ENCODE results near the gene THBS1.
A peak's percentile ranks its signal among the peaks of the same experiment; 100 is the strongest.

The THBS1 gene

DNA sequence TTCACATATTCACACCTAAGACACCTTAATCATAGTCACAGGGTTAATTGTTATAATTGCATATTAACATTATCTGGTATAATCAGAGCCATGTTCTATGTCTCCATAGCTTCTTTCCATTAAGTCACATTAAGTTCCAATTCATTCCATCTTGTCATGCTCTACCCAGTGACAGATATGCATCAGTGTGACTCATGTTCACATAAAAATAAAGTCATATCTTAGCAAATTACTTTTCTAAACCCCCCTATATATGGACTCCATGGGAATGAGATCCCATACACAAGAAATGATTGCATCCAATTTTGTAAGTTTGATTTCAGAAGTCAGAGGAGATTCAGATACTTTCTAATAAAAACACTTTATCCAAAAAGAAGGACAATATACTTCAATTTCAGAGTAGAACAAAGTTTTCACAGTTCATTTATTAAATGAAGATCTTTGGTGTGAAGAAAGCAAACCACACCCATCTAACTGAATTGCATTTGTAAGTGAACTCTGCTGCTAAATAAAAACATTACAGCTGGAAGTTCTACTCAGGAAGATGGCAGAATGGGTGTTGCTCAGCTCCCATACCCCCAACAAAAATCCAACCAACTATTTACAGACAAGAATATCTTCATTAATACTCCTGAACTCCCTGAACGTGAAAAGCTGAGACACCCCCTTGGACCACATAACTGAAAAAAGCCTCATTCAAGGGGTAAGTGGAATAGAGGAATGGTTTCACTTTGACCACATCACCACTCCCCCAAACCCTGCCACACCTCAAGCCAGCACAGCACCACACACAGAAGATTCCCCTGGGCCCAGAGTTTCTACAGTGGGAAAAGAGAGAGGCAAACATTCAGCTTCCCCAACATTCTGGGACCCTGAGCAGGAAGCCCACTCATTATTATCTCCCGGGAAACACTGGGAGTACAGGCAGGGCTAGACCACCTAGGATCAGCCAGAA is 27.6 kb downstream of the THBS1 start:
- DNase-seq (ENCODE audit: low spot score): no peak

DNA sequence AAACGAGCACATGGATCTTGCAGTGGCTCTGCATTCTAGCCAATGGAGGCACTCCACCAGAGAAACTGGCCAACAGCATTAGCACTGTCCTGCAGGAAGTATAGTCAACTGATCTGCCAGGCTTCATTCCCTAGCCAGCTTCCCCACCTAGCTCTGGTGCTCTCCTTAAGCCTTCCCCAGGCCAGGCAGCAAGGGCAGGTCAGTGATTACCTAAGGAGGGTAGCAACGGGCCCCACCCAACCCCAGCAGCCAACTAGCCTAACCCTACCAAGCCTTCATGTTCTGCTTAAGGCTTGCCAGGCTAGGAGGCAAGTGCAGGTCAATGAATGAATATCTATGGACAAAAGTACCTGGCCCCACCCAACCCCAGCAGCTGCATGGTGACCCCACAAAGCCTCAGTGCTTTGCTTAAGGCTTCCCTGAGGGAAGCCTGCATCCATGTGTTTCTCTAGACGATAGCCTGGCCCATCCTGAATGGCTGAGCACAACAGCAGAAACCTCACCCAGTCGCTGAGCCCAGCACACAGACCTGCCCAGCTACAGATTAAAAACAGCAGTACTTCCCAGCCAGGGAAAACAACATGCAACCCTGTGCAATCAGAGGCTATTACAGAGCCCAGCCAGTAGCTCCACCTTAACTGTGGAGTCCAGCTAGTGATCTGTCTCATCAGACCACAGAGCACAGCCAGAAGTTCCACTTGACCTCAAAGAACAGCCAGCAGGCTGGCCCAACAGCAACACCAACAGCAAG is 28.5 kb downstream of the THBS1 start:
- DNase-seq (ENCODE audit: low spot score): no peak

DNA sequence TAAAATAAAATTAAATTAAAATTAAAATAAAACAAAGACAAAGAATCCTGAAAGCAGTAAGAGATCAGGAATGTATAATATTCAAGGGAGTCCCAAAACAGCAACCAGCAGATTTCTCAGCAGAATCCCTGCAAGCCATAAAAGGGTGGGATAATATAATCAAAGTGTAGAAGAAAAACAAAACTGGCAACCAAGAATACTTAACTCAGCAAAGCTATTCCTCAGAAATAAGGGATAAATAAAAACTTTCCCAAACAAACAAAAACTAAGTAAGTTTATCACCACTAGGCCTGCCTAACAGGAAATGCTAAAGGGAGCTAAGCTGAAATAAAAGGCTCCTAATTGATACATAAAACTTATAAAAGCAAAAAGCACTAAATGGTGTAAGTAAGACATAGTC is 29.8 kb downstream of the THBS1 start:
- no peak for DNase-seq (ENCODE audit: low spot score)

DNA sequence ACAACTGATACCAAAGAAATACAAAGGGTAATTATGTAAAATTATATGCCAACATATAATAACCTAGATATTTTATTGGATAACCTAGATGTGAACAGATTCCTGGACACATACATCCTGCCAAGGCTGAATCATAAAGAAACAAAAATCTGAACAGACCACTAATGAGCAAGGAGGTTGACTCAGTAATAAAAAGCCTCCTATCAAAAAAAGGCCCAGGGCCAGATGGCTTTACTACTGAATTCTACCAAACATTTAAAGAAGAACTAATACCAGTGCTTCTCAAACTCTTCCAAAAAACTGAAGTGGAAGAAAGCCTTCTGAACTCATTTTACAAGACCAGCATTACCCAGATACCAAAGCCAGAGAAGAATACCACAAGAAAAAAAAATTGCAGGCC is 32.4 kb downstream of the THBS1 start:
- no peak for DNase-seq (ENCODE audit: low spot score)

DNA sequence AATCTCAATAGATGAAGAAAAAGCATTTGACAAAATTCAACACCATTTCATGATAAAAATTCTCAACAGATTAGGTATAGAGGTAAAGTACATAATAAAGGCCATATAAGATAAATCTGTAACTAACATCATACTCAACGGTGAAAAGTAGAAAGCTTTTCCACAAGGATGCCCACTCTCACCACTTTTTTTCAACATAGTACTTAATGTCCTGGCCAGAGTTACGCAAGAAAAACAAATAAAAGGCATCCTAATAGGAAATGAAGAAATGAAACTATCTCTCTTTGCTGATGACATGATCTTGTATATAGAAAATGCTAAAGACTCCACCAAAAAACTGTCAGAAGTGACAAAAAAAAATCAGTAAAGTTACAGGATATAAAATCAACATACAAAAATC is 33.0 kb downstream of the THBS1 start:
- no peak for DNase-seq (ENCODE audit: low spot score)

DNA sequence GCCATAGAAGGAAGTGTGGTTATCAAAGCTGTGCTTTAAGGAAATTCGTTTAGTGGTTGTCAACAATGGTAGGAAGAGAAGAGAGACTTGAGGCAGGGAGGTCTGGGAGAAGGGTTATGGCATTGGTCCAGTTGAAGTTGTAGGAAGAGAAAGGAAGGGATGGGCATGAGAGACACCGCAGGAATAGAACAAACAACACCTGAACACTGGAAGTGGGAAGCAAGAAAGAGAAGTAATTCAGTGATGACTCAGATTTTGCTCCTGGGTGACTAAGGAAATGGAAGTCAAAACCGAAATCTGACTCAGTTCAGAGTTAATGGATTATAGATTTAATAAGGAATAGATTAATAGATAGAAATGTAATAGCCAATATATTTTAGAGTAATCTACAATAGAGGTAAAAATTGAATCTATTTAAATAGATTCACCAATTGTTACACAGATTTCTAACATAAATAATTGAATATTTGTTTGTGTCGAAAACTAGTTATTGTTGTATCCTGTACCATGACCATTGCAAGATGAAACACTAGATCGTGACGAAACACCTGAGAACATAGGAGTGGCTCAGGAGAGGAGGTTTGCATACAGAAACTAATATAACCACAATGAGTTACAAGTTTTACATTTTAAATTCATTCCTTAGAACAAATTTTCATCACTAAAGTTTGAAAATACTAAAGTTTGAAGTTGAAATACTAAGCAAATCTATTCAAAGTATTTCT is 36.0 kb downstream of the THBS1 start:
- DNase-seq (ENCODE audit: low spot score): no peak

DNA sequence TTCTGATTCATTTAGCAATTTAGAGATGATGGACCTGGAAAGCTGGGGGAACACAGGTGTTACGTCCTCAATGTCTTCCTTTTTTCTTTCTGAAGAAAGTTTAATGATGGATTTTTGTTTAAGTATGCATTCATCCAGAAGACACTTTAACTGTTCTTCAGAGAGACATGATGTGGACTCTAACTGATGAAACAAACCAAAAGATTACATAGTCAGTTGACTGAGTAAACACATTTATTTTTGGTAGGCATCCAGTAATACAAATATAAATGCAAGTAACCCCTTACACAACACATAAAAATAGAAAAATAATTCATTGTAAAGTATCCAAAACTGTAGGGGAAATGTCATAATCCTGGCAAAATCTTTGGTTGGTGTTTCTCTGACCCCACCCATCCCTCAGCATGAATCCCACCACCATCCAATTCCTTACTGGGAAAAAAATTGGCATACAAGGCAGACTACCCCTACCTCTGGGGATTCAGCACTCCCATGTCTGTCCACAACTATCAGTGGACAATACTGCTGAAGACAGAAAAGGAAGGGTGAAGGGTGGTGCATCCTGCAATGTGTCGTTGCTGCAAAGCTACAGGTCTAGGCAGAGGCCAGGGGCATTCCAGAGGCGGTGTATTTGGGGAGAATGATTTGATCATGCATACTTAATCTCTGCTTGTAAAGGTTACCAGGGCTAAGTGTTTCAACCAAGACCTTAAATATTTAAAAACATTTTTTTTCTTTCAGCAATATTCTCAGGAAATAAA is 37.4 kb downstream of the THBS1 start:
- no peak for DNase-seq (ENCODE audit: low spot score)

DNA sequence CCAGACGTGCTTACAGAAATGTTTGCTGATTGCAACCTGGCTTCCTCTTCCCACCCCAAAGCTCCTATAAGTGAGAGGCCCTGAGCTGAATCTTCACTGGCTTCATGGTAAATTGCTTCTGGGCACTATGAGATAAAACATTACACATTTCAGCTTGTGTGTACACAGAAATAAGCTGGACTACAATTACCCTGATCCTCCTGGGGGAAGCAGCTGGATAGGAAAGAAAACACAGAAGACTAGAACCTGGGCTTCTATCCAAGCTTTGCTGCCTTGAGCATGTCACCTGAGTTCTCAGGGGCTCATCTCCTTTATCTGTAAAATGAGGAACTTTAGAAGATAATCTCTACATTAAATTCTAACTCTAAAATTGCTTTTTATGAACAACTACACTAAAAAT is 40.3 kb downstream of the THBS1 start:
- no peak for DNase-seq (ENCODE audit: low spot score)

DNA sequence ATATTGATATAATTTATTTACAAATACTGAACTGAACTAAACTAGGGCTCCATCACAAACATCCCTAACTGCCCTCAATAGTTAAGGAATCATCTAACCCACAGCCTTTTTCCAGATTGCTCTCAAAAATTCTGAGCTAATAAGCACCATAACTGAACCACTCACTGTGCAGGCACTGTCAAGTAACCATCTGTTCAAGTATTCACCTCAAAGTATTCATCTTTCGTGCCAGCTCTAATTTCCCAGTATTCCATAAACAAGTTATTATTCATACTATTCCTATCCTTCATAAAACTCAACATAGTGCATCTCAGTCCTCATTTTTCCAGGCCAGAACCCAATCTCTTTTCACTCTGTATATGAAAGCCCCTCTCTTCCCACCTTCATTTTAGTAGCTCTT is 41.1 kb downstream of the THBS1 start:
- no peak for DNase-seq (ENCODE audit: low spot score)

DNA sequence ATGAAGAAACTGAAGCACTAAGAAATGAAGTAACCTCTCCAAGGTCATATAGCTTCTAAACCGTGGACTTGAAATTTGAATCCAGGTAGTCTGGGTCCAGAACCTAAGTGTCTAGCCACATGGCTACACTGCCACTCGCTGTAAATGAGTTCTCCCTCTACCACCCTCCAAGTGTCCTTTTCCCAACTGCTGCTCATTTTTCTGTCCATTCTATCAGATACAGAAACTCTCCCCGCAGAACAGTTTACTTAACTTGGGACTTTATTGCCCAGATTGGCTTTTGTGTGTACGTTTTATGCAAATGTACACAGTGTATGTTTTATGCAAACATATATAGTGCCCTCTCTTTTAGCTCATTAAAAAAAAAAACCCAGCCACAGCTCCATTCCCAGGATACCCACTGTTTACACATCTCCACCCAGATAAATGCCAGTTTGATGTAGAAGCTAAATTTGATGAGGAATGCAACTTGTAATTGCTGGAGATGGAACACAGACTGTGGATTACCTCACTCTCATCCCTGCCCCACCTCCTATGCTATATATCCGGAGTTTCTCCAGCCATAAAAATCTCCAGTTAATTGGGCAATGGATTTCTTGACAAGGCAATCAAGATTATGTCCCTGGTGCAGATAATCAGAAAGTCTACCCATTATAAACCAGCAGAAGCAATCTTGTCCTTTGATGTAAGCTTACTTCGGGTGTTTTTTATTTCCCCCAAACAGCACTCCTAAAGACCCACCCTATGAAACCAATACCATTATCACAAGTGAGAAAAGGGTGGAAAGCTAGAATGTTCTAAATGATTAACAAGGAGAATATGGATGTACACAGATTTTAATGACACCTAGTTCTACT is 42.0 kb downstream of the THBS1 start:
- DNase-seq (ENCODE audit: low spot score): no peak

DNA sequence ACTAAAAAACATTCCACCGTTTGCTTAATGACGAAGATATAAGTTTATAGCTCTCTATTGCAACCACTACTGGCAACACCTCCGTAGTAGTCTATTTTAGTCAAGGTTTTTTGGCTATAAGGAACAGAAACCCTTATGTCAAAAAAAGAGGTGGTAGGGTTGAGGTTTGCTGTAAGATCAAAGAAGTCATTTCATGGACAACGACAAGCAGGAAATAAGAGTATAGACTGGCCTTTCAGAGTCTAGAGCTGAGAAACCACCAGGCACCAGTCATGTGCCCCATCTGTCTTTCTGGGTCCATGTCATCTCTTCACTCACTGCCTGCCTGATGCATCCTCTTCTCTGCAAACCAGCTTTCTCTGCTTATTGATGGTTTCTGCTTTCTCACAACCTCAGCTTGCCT is 42.7 kb downstream of the THBS1 start:
- DNase-seq (ENCODE audit: low spot score): no peak

DNA sequence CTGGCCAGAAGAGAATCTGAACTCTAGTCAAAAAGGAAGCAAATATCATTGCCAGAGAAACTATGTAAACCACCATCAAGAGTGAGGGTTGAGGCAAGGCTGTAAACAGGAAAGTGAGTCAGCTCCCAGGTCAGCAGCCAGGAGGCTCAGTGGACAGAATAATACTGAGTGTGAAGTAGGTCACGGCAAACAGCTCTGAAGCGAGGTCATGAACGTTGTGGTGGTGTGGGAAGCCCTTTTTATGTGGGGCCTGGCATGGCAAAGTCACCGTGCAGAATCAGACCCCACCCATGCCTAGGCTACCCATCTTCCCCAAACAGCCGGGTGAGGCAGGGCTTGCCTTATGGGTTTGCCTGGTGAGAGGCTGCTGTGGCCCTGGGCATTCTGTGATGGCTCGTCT is 43.9 kb downstream of the THBS1 start:
- DNase-seq (ENCODE audit: low spot score): peak; percentile 88

DNA sequence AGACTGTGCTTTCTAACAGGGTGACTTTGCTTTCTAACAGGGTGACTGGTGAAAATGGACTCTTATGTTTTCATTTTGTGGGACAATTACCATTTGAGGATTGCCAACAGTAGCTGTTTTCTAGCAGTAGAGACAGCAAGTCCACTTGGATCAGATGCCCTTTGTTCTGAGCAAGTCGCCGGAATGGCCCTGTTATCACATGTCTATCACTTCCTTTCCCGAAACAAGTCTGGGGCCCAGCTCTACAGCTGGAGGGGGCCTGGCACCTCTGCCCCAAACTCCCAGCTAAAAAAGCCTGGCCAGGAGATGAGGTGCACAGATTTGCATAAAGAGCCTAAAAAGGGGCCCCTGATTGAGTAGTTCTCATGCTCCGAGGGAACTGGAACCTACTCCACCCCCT is 44.6 kb downstream of the THBS1 start:
- no peak for DNase-seq (ENCODE audit: low spot score)

DNA sequence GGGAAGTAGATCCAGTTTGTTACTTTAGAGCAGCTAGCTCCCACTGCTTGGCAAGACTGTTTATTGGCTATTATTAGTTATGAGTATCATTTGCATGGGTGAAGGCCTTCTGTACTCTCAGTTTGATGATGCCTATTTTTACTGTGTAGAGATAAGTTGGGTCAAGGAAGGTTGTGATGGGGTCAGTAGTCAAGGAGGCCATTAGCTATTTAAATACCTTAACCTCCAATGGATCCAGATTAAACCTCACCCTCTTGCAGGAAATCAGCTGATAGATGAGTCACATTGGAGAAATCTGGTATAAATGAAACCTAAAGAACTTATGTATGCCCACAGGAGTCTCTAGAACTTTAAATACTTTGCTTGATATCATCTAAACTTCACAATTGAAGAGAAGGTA is 45.0 kb downstream of the THBS1 start:
- DNase-seq (ENCODE audit: low spot score): no peak

DNA sequence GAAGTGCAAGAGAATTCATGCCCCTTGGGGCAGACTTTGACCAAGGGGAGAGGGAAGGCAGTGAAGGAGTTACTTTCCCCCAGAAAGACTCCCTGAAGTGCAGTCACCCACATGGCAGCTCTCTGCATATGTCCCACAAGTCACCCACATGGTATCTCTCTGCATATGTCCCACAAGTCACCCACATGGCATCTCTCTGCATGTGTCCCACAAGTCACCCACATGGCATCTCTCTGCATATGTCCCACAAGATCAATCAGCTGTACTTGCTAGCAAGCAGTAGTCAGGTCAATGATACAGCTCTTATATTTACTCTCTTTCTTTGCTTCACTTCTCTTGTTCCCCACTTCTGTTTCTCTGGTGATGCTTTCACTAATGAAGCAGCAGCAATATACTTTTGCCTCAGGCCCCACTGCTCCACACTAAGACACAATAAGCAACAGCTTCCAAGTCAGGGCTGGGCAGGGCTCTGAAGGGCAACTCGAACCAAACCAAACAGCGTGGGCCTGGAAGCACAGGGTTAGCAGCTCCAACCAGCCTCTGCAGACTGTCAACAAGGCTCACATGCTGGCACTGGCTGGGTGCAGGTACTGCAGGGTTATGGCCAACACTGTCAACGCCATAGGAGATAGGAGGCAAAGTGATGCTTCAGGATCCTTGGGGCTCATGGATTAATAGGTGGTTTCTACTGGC is 46.7 kb downstream of the THBS1 start:
- DNase-seq (ENCODE audit: low spot score): no peak

DNA sequence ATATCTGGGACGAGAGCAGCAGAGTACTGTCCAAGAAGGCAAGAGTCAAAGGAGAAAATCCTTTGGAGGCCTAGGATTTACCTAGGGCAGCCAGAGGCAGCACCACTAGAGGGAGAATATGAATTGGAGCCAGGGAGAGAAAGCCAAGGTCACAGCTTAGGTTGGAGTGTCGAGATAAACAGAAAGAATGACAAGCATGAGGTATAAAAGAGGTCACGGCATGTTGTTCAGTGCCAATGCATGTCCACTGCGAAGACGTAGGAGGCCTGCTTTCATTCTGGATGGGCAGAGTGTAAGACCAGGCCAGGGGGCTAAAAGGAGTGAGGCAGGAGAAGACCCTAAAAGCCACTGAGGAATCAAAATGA is 47.2 kb downstream of the THBS1 start:
- no peak for DNase-seq (ENCODE audit: low spot score)

DNA sequence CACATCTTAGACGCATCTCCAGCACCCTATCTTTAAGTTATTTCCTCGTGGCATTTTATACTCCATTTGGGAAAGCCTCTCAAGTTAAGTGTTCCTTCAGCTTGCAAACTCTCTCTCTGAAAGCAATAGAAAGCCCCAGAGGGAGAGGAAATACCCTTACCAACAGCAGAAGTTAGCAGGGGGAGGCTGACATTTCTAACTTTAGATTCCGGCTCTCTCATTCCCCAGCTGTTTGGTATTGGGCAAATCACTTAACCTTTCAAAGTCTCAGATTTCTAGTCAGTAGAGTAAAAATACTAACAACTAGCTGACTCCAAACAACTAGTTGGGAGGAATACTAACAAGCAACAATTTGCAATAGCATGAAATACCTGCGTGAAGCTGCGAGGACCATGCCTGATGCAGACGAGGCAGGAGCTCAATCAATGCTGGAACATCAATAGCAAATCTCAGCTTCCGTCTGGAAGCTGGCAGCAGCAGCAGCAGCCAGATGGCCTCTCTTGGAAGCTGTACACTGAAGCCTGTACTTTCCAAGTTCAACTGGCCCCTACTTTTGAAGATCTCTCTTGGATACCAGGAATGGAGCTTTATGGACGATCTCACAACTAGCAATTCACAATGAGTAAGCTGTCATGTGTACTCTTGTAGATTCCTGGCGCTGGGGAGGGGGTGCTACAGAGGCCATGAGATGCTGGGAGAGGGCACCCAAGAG is 47.8 kb downstream of the THBS1 start:
- no peak for DNase-seq (ENCODE audit: low spot score)

DNA sequence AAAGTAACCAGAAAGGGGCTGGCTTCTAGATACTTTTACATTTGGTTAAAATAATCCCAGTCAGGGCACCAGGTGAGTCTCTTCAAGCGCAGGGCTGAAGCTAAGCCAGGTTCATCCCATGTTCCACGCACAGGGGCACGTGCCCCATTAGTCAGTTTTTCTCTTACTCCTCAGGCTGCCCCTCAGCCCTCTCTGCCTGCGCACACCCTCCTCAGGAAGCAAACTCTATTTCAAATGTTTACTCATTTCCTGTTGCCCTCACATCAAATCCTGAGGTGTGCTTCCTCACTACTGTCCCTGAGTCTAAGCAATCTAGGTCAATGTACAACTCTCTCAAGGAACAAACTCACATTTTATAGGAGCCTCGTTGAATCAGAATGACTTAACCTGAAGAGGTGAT is 48.5 kb downstream of the THBS1 start:
- DNase-seq (ENCODE audit: low spot score): no peak

DNA sequence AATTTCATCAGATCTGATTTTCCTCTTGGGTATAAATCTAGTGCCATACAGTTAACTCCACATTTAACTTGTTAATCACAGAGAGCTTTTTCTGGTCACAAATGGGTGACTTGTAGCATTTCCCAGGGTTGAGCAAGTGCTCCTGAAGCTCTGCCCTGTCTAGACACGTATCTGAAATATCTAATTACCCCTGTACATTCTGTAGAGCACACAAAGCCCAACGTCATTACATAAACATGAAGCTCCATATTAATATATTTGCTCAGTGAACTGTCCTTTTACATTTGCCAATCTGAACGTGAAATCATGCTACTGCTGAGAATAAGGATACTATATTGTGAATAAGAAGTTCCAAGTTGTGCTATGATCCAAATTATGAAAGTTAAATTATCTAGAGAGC is 49.0 kb downstream of the THBS1 start:
- no peak for DNase-seq (ENCODE audit: low spot score)

DNA sequence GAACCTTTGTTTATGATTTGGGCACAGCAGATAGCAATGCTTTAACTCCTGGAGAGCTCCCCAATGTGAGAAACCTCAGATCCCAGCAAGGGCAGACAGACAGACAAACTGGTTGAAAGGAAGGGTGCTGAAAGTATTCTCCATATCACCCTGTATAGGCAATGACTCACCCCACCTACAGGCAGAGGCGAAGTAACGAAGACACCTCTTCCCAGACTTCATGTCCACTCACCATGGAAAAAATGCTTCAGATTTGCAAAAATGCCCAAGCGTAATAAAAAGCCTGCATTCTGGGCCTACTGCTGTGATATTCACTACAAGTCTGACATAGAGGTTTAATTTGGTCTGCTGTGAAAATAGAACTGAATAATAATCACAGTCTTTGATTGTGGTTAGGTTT is 50.5 kb downstream of the THBS1 start:
- DNase-seq (ENCODE audit: low spot score): no peak
